Stimulated activated CD8-positive, alpha-beta memory T cell treated with anti-CD3 and anti-CD28 coated beads, Interleukin-12 subunit alpha, Interleukin-12 subunit beta, amount 100 ng/mL, for 24 hours (primary cell): Measurements from ENCODE around the gene POT1.

Source experiments
- DNase-seq: peaks from one replicate; pipeline ENCODE4 v3.0.0-alpha.2; 2020; ENCODE audit errors: extremely low read depth

The POT1 gene

GRCh38 chr7:124909808-124910207, 19.8 kb downstream of the POT1 start:
- DNase-seq: no peak

DNA sequence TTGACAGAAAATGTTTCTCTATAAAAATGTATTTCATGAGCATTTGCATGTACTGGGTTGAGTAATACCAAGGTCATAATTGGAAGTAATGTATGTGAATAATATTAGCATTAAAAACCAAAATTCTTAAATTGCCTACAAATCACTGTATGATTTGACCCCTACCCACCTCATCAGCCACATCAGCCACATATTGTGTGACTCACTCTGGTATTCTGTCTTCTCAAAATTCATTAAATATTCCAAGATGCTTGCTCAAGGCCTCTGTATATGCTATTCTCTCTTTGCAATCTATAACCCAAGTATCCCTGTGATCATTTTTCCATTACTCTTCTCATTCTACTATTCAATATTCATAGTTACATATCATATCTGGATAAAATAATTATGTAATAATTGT, 21.4 kb downstream of the POT1 start:
- no peak for DNase-seq

GRCh38 chr7:124907490-124907889, 22.1 kb downstream of the POT1 start:
- DNase-seq: no peak

- no peak for DNase-seq
These were observed 31.1 kb downstream of the POT1 start for GRCh38 chr7:124898531-124898930.

GRCh38 chr7:124896001-124896400, 33.6 kb downstream of the POT1 start:
- DNase-seq: no peak

DNA sequence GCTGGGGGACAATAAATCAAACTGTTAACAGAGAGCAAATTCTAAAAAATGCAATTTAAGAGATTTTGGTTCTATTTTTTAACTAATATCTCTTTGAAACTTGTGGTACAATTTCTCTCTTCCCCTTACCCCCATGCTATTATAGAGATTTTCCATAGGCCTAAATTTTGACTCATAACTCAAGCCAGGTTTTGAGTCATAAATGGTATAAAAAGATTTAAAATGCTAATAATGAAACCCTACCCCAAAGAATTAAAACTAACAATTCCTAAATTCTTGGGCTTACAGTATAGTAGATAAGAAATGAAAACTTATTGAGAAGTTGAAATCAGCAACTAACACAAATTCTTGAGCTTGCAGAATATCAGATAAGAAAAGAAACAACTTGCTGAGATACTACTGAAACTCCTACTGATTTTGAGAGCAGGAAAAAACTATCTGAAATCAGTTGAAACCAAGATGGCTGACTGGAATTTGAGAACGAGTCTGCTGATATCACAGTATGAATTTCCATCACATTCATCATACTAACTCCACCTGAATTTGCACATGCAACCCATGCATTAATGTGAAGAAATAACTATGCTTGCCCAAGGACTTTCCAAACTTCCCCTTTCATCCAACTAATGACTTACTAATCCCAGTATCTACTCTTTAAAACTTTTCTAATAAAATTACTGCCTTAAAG, 36.3 kb downstream of the POT1 start:
- no peak for DNase-seq

DNA sequence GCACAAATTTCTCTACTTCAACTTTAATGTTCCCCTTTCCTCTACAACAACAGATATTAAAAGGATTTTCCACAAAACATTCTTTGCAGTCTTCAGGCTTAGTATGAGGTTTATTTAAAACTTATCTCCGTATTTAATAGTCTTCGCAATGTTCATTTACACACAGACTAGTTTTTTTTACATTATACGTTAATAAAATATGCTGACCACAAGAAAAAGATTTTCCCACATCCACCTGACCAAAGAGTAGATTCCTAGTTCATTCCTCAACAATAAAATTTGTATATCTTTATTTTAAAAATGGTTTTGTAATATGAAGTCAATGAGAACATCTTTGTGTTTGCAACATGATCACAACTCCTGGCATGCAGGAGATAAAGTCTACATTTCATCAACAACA, 42.4 kb downstream of the POT1 start:
- no peak for DNase-seq

DNA sequence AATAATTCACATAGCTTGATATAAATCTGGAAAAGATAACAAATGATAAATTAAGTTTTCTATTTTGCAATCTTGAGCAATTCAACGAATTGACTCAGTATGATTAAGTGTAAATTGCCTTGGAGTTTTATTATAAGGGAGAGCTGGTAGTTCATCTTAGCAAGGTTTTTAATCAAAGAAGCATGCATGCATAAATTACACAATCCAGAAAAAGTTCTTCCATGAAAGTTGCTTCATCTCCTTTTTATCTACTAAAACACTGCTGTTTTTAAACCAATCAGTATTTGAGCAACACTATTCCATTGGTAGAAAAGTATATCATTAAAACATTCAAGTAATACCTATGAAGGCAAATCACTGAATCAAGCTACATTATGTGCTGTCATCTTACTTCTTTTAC, 47.6 kb downstream of the POT1 start:
- DNase-seq: no peak

GRCh38 chr7:124879771-124880170, 49.9 kb downstream of the POT1 start:
- no peak for DNase-seq

DNA sequence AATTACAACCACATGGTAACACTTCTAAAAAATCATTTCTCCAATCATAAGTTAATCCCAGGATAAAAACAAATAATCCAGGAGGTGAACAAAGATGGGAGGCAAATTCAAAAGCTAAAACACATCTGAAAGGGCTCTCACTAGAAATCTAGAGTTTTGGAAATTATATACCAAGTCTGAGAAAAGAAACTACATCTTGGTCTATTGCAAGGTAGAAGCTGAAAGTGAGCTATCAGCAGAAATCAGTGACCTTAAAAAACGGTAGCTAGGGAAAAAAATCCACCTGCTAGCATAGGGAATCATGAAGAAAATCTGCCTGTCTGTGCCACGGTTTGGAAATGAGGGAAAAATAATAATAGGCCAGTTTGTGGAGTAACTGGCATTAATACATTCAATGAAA, 50.5 kb downstream of the POT1 start:
- no peak for DNase-seq

GRCh38 chr7:124874644-124875163, 54.9 kb downstream of the POT1 start:
- DNase-seq: no peak

GRCh38 chr7:124857672-124858235, 71.9 kb downstream of the POT1 start:
- no peak for DNase-seq

DNA sequence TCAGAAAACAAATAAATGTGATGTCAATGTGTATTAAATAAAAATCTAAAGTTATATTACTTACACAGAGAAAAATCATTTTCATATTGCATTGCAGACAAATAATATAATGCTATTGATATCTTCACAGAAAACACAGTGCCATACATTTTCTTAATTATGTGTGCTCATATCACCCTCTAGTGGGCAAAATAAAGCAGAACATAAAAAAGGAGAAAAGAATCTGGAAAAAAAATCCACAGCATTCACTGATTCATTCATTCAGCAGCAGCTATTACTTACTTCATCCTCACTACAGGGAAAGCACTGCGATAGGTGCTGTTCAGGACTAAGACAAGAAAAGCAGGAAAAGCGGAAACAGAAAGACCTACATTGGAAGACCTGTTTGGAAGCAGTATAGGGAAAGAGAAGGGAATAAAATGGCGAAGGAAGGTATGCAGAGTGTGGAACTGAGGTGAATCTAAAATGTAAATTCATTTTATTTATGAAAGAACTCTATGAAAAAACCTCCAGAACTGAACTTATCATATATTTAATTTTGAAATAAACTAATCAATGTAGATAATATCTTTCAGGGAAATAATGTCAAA, 73.2 kb downstream of the POT1 start:
- DNase-seq: no peak

DNA sequence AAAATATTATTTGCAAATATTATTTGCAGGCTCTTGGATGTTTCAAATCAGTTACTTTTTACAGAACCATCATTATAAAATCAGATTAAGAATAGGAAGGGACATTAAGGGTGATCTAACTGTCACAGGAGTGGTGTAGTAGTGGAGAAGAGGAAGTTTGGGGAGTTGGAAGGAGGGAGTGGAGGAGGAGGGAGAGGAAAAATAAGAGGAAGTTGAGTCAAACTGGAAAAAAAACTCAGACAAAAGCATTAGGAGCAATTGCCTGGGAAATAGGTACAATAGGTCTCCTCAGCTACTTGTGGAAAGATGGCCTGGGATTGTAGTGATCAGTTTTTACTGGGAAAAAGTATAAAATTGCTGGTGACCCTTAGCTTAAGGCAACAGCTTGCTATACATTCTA, 86.3 kb downstream of the POT1 start:
- no peak for DNase-seq

- DNase-seq: no peak
These were observed 89.2 kb downstream of the POT1 start for GRCh38 chr7:124840435-124840834.

DNA sequence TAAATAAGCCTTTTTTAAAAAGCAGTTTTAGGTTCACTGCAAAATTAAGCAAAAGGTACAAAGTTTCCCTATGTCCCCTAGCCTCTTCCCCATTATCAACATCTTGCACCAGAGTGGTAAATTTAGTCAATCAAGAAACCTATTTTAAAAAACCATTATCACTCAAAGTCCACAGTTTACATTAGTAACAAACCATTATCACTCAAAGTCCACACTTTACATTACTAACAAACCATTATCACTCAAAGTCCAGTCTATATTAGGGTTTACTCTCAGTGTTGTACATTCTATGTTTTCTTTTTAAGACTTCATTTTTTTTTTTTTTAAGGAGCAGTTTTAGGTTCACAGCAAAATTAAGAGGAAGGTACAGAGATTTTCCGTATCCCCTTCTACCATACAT, 89.9 kb downstream of the POT1 start:
- no peak for DNase-seq

DNA sequence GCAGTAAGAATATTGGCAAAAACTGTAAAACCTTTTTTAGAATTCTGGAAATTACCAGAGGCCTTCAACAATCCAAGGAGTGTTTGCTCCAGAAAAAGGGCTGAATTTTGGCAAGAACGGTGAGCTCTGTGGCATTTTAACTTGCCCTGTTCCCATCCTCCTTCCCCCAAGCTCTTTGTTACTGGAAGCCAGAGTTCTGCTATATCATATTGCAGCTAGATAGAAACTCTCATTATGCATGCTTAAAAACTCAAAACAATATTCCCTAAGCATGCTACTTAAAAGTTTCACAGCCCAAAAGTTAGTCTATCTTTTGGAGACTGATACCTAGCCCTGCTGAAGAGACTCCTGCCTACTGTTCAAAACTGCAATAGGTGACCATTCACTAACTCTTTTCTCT, 93.5 kb downstream of the POT1 start:
- no peak for DNase-seq

GRCh38 chr7:124818807-124819206, 110.8 kb downstream of the POT1 start:
- DNase-seq: no peak

GRCh38 chr7:124813994-124814798, 115.4 kb downstream of the POT1 start:
- no peak for DNase-seq

- no peak for DNase-seq
These were observed 116.9 kb downstream of the POT1 start for GRCh38 chr7:124812764-124813163.

GRCh38 chr7:124811341-124811740, 118.3 kb downstream of the POT1 start:
- no peak for DNase-seq

DNA sequence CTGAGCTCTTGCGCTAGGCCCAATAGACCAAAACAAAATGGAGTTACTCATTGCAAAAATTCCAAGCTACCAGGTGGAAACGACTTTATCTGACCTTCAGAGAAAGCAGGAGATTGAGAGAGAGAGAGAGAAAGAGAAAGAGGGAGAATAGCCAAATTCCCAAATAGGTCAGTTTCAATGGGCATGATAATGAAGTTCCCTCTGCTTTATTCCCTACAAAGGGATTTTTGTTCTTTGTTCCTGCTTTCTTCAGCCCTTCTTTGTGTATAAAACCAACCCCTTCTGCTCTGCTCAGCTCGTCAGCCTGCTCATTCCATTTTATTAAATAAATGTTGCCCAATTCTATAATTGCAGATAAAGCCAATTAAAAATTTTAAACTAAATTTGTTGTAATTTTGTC, 119.0 kb downstream of the POT1 start:
- DNase-seq: no peak

DNA sequence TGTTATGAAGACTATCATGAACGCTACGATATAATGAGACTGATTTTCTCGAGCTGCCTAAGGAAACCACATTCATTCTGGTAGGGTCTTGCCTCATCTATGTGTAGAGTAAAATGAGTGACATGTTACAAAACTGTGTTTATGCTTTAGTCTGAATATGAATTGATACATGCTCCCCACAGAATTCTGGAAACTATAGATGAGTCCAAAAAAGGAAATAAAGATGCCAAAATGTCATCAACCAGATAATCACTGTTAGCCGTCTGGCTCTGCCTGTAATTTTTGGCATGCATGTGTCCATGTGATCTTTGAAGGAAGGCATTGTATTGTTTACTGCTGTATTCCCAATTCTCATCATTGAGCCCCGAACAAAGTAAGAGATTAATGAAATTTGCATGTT, 121.4 kb downstream of the POT1 start:
- DNase-seq: no peak
